ENCODE results near the gene SRGAP1.
"Not testable (repeated sequence)": the region's sequence is repeated elsewhere in the genome, so short reads cannot be mapped to it uniquely, and the experiment has no call there.

Gene SRGAP1

GRCh38 chr12:64131456-64131855 lies 287.0 kb downstream of the SRGAP1 start:
- not testable (repeated sequence) for DNase-seq

GRCh38 chr12:64132672-64133071 lies 288.2 kb downstream of the SRGAP1 start:
- not testable (repeated sequence) for DNase-seq

- no peak for DNase-seq
These were observed 292.6 kb downstream of the SRGAP1 start for GRCh38 chr12:64137117-64137516.

- DNase-seq, result no peak
These were observed 294.5 kb downstream of the SRGAP1 start for GRCh38 chr12:64139021-64139420.

GRCh38 chr12:64142382-64142781 lies 297.9 kb downstream of the SRGAP1 start:
- no peak for DNase-seq

- no peak for DNase-seq
These were observed 298.3 kb downstream of the SRGAP1 start for GRCh38 chr12:64142784-64143183.

GRCh38 chr12:64145226-64145625 lies 300.7 kb downstream of the SRGAP1 start:
- DNase-seq, result no peak

GRCh38 chr12:64147011-64147631 lies 302.6 kb downstream of the SRGAP1 start:
- DNase-seq, result no peak

- no peak for DNase-seq
These were observed 303.4 kb downstream of the SRGAP1 start for GRCh38 chr12:64147875-64148274.

GRCh38 chr12:64154677-64155076 lies 310.2 kb downstream of the SRGAP1 start:
- no peak for DNase-seq

- no peak for DNase-seq
These were observed 312.6 kb downstream of the SRGAP1 start for GRCh38 chr12:64157110-64157509.

GRCh38 chr12:64160021-64160710 lies 315.7 kb downstream of the SRGAP1 start:
- DNase-seq, result no peak

GRCh38 chr12:64160711-64161060 lies 316.2 kb downstream of the SRGAP1 start:
- DNase-seq, result no peak

- DNase-seq, result not testable (repeated sequence)
These were observed 322.1 kb downstream of the SRGAP1 start for GRCh38 chr12:64166606-64167005.

- not testable (repeated sequence) for DNase-seq
These were observed 322.5 kb downstream of the SRGAP1 start for GRCh38 chr12:64167041-64167440.

GRCh38 chr12:64170024-64170423 lies 325.5 kb downstream of the SRGAP1 start:
- DNase-seq, result no peak

- no peak for DNase-seq
These were observed 326.2 kb downstream of the SRGAP1 start for GRCh38 chr12:64170730-64171129.

- DNase-seq, result no peak
These were observed 327.2 kb downstream of the SRGAP1 start for GRCh38 chr12:64171715-64172114.

- no peak for DNase-seq
These were observed 327.9 kb downstream of the SRGAP1 start for GRCh38 chr12:64172143-64172970.

- DNase-seq, result no peak
These were observed 329.0 kb downstream of the SRGAP1 start for GRCh38 chr12:64173456-64173855.

- DNase-seq, result no peak
These were observed 330.9 kb downstream of the SRGAP1 start for GRCh38 chr12:64175254-64175945.

- DNase-seq, result no peak
These were observed 332.5 kb downstream of the SRGAP1 start for GRCh38 chr12:64177001-64177400.

GRCh38 chr12:64178122-64178521 lies 333.6 kb downstream of the SRGAP1 start:
- no peak for DNase-seq
